NT2/D1 (cell line): Measurements from ENCODE around the gene MIER3.

Experiments used
- YY1 ChIP-seq: IDR thresholded peaks from 2 replicates; pipeline ENCODE4 v1.6.1; 2011; ENCODE audit not compliant: insufficient read length, insufficient read depth
- ZNF274 ChIP-seq: IDR thresholded peaks from 2 replicates; pipeline ENCODE4 v1.6.1; 2011; ENCODE audit warnings: mild to moderate bottlenecking, low read depth, low read length

DNA sequence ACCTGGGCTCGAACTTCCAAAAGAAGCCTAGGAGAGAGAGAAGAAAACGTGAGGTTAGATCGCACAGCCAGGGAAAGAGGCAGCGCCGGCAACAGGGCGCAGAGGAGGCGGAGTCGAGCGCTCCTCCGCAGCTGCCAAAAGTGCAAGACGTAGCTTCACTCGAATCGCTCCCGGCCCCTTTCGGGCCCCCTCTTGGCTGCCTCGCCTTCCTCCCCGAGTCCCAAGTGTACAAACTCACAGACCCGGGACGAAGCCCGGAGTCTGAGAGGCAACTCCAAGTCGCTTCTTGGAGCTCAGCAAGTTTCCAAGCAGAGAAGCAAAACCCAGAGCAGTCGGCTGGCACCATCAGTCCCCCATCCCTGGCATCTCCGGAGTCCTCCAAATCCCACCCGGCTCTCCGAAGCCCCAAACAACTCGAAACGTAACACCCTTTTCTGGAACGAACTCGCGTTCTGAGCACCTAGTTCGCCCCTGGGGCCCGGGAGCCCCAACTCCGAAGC, 1.2 kb downstream of the MIER3 start:
- TF ChIP-seq ZNF274 (no peak), YY1 (no peak)
